HG03066 (cell line): ENCODE results near the gene CCDC88C.
A peak's percentile ranks its signal among the peaks of the same experiment; 100 is the strongest.

ENCODE experiments used
- ATAC-seq: cut with Tn5 transposase; IDR thresholded peaks from one replicate; pipeline ENCODE4 v1.9.1; 2021; ENCODE audit warnings: low read depth; ENCODE audit not compliant: unreplicated experiment

The CCDC88C gene

DNA sequence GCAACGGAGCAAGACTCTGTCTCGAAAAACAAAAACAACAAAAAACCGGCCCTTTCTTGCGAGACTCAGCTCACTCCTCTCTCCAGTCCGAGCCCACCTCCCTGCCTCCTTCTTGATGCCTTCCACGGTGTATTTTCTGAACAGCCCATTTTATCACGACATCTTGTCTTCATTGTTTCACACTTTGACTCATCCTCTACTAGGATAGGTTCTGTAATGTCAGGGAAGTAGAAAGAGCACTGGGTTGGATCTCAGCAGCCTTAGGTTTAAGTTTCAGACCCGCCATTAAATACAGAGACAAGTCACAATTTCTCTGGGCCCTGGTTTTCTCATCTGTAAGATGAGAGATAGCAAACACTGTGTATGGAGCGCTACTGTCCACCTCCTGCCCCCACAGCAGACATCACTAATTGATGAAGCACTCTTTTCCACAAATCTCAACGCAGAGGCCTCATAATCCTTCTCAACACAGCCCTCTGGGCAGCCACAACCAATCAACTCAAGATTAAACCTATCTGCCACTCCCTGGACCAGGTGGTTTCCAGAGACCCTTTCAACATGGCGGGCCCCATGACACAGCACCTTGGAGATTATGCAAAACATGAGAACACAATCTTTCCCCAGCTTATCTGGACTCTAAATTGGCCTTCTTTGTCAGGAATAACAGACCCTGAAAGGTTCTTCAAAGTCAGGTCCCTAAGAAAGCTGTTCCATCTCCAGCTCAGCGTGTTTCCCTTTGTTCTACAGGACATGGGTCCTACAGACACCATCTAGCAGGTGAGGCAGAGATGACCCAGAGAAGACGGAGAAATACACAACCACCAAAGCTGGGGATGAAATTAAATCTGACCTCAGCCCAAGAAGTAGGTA is 35.6 kb downstream of the CCDC88C start:
- no peak for ATAC-seq

DNA sequence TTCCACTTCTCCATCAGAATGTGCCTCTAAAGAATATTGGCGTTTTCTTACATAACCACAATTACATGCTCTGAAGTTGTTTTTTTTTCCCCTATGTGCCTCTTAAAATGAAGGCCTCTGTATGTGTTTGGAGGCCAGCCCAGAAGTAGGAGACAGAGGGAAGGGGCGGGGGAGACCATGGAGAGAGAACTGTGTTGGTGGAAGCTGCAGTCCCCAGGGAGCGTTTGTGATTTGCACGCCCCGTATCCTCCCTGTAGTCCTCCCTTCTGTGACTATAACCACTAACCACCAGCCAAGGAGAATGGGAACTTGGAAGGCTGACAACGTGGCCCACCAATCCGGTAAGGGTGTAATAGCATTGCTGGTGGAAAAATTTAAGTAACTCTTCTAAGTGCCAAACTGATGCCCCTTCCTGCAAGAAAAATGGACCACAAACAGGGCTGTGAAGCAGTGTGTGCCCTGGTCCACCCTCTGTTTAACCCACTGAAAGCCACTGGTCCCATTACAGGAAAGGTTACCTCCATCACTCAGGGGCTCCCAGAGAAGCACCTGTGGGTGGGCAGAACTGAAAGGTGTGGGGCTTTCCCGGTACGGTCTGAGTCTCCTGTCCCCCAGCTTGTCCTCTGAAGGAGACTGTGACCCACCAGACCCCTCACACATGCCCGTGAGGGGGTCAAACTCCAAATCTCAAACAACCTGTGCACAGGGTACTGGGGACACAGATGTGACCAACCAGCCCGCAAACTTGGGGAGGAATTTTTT is 36.8 kb downstream of the CCDC88C start:
- ATAC-seq = no peak

- no peak for ATAC-seq
These were observed 37.5 kb downstream of the CCDC88C start for GRCh38 chr14:91380123-91380522.

DNA sequence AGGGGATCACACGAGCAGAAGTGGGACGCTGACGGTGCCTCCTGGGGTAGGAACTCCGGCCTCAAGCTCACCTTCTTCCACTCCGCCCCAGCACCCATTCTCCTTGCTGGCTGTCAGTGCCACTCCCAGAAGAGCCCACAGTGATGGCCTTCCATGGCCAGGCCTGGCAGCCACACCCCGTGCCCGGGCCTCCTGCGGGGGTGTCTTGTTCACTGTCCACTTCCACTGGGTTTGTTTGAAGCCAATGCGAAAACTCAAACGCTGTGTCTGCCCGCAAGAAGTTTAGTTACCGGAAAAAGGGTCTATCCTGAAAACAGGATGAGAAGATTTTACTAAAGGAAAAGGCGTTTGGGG is 38.1 kb downstream of the CCDC88C start:
- ATAC-seq = no peak

- ATAC-seq = no peak
These were observed 38.6 kb downstream of the CCDC88C start for GRCh38 chr14:91378930-91379578.

- no peak for ATAC-seq
These were observed 39.6 kb downstream of the CCDC88C start for GRCh38 chr14:91377700-91378652.

DNA sequence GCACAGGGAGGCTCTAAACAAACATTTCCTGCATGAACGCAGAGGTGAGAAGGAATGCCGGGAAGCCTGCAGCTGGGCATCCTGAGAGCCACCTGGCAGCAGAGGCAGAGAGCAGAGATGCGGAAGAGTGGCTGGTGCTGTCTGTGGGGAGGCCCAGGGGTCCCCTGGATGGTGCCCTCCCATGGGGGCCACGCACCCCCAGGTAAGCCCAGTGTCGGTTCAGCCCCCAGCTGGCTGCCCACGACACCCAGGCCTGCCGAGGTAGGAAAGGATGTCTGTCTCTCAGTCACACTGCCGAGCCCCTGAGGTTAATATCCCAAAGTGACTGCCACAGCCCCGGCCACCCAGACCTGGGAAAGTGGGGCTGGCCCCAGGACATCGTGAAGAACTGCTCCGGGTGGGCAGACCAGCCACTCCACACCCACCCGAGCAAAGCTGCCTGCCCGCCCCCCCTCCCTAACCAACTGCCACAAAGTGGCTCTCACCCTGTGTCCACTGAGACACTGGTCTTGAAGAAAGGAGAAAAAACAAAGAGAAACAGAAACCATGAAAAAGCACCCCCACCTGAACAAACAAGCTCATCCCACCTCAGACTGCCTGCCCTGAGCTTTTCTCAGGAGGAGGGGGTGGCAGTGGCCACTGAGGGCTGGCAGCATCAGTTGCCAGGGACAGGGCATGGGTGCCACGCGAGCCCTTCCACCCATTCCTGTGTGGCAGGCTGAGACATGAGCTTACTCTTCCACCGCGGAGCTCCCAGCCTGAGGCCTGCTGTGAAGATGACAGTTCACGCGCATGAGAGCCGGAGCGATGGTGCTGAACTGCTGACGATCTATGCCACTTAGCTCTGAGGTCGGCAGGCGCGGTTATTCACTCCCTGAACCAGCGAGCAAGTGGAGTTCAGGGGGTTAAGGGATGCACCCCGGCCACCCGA is 40.8 kb downstream of the CCDC88C start:
- no peak for ATAC-seq

DNA sequence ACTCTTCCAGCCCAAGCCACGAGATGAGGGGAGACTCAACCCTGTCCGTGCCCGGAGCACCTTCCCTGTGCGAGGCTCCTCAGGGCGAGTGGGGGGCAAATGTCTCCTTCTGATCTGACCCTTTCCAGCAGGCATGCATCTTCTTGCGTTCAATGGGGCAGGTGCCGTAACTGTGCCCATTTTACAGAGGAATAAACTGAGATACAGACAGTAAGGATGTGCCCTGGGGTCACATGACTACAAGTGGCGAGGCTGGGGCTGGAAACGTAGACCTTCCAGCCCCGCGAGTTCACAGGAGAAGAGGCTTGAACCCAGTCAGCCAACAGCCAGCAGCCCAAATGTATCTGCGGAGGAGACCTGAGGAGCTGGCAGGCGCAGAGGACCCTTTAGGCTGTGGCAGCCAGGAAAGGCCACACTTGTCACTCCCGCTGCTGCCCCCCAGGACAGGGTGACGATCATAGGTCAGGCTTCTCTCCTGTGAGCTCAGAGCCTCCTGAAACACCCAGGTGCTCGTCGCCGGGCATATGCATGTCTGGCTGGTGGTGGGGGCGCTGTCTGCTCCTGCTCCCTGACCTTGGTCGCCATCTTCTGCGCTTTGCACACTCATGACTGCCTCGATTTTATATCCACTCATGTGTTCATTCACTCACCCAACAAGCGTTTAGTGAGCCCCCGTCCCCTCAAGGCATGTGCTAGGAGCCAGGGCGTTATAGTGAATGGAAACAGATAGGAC is 41.7 kb downstream of the CCDC88C start:
- no peak for ATAC-seq

DNA sequence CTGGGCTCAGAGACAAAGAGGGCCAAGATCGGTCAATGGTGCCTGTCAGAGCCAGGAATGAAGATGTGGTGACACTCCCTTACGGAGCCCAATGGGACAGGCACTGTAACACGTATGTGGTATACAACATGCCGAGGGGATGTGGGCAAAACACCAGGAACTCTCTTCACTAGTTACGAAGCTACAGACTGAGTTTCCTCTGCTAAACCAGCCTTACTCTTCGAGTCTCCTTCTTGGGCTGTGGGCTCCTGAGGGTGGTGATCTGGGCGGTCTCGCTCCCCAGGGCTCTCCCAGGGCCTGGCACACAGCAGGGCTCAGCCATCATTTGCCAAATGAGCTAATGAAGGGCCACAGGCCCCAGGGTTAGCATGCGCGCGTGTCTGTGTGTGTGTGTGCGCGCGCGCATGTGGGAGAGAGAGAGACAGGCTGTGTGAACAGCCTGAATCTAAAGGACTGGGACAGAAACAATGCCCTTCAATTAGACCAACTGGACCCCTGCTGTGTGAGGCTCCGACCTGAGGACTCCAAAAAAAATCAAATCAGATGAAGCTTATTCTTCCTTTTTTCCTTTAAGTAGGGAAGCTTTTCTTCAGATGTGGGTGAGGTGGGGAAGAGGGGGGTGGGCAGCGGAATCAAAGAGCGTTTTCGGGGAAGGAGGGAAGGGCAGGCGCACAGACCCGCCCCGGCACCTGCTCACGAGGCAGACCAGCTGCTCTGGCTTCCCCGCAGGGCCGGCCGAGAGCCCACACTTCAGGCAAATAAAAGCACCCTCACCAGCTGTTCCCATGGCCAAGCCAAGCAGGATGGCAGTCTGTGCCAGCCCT is 42.5 kb downstream of the CCDC88C start:
- ATAC-seq = no peak

GRCh38 chr14:91374287-91374878 is 43.2 kb downstream of the CCDC88C start:
- no peak for ATAC-seq

DNA sequence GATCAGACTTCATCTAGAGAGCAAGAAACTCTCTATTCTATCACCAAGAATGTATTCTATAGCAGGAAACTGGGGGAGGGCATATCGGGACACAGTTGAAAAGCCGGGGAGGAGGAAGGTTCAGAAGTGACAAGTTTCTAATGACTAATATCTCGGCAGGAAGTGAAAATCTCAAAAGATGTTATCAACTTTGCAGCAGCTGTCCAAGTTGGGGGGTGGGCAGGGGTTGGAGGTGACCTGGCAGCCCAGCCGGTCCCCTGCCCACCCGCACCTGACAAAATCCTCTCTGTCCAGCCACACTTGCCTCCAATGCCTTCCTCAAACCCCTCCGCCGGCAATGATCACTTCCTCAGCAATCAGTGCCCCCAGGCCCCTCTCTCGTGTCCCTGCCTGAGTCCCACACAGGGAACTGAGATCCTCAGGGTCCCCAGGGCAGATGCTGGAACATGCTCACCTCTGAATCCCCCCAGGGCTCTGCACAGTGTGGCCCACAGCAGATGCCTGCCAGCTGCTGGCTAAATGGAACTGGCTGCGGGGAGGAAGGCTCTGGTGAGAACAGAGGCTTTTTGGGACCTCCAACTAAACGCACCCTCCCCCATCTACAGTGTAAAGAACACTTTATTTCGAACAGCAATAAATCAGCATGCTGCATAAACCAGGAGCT is 43.9 kb downstream of the CCDC88C start:
- ATAC-seq = peak; percentile 61

DNA sequence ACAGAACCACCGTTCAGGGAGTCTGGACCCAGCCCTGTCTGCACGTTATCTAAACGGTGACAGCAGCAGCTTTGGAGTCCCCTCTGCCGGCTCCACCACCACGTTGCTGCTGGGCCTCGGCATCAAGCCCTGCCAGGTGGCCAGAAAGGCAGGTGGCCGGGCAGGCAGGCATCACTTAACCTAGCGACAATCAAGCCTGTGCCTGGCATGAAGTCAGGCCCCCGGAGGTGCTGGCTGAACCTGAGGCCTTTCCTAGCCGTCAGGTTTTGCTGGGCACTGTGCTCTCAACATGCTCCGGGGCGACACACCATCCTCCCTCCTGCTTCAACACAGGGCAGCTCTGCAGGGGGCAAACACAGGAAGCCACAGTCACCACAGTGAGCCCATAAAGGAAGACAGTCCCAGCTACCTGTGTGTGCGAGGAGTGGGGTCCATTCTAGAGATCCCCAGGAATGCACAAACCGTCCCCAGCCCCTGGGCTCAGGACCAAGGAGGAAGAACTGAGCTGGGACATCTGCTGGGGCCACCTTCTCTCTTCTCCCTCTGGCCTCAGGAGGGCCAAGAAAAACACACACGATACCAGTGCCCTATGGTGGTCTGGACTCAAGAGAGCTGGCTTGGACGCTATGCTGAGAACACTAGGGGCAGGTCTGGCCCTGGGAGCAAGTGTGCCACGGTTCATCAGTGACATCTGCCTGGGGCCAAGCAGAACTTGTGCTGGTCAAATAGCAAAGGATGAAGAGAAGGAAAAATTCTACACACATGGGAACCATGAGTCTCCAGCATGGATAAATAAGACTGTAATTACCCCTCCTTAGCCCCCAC is 44.7 kb downstream of the CCDC88C start:
- ATAC-seq = peak; percentile 17

- ATAC-seq = no peak
These were observed 45.6 kb downstream of the CCDC88C start for GRCh38 chr14:91371990-91372375.

DNA sequence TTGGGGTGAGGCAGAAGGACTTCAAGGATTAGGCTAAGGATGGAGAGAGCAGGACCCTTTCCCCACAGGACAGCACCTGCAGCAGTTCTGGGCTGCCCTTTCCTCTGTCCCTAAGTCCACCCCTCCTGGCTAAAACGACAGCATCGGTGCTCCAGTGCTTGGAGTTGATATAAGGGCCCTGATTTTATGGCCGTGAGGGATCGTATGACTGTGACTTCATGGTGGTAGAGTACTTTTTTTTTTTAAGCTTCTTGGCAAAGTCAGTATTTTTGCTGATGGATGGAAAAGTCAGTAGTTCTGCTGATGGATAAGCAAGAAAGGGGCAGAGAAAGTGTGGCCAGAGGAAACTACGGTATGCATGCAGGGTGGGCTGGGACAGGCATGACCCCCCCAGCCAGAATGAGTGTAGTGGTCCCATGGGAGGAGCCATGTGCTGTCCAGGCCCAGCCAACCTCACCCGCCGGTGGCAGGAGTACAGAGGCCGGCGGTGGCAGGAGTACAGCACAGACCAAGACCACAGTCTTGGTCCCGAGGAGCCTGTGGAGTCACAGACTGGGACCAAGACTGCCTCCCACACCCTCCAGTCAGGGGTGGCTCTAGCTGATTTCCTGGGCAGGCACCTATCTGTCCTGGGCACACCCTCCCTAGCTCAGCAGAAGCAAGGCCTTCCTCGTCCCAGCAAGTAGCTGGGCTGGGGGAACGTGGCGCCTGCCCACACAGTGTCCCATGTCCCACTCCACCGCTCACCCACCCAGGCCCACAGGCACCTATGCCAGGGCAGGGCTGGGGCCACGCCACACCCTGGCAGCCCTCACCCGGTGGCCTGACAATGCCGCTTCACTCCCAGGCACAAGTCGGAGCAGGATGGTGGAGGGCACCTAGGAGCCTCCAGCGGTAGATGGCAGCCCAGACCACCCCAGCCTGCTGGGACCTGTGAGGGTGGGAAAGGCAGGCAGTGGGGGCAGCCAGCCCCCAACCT is 46.3 kb downstream of the CCDC88C start:
- ATAC-seq = no peak
